Inflammatory macrophage treated with lipopolysaccharide for 1 hour (primary cell): ENCODE results near the gene PAPOLA.
"Not testable (repeated sequence)": the region's sequence is repeated elsewhere in the genome, so short reads cannot be mapped to it uniquely, and the experiment has no call there.

Source experiments
- DNase-seq, 2 donors: peaks; one replicate each; pipeline ENCODE4 v3.0.0-alpha.2; 2020 to 2022

Gene PAPOLA

GRCh38 chr14:96501740-96502620 lies at the start of gene PAPOLA:
Gene PAPOLA (plus strand): TSS chr14:96502382. CDS start chr14:96502593, 211 bp downstream.
- peak; percentile 94 to 96 for DNase-seq

DNA sequence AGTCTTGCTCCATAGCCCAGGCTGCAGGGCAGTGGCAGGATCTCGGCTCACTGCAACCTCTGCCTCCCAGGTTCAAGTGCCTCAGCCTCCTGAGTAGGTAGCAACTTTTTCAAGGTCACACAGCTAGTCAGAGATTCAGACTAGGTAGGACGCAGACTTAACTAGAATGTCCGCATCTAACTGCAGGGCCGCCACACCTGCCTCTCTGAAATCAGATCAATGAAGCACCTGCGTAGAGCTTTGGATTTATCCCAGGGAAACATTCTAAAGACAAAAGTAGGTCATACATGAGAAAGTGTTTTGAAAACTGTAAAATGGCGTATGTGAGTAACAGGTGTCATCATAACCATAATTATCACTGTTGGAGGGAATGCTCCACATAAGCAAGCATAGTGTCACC lies 49.5 kb upstream of the PAPOLA start:
- no peak for DNase-seq

DNA sequence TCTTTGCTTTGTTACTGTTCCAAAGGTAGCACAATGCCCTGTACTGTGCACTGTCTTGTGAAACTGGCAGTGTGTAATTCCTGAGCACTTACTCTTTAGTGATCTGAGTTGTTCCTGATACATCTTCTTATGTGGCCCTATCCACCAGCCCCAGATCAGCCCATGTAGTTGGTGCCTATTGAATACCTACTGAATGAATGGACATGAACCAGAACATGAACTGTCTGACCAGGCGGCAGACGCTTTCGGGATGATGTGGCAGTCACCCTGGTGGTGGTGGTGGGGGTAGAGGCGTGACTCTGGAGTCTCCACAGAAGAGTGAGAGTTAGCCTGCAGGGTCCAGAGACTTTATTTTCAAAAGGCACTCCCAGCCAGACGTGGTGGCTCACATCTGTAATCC lies 46.6 kb upstream of the PAPOLA start:
- DNase-seq = no peak

DNA sequence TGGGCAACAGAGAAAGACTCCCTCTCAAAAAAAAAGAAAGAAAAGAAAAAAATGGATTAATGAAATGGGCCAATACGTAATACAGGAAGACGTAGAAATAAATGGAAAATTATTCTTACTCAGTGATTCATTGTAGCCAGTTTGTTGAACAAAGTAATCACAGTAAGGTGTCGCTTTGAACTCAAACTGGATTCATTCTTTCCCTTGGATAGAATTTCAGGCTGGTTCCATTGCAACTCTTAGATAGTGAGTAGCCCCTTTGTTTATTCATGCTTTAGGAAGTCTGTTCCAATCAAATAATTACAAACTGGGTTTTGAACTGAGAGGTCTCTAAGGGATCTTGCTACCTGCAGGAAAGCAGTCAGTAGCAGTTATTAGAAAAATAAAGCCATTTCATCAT lies 42.3 kb upstream of the PAPOLA start:
- no peak for DNase-seq

- DNase-seq = no peak
Observed at GRCh38 chr14:96461950-96462798, 40.0 kb upstream of the PAPOLA start.

GRCh38 chr14:96464136-96464535 lies 38.0 kb upstream of the PAPOLA start:
- DNase-seq = no peak

DNA sequence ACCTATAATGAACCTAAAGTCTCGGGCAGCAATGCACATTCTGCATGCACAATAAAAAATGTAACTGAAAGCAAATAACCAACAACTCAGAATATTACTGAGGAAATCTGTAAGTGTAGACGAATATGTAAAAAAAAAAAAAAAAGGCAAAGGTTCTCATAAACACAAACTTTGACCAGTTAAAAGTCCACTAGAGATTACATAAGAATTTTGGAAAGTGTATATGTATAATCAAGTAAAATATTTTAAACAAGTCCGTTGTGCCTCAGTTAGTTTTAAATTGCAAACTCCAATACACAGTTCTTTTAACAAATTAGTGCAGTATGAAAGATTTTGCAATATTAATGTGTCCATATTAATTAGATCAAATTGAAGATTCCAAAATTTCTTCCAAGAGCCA lies 35.3 kb upstream of the PAPOLA start:
- DNase-seq = no peak

GRCh38 chr14:96470331-96470730 lies 31.9 kb upstream of the PAPOLA start:
- DNase-seq = no peak

GRCh38 chr14:96470967-96471366 lies 31.2 kb upstream of the PAPOLA start:
- not testable (repeated sequence) for DNase-seq

DNA sequence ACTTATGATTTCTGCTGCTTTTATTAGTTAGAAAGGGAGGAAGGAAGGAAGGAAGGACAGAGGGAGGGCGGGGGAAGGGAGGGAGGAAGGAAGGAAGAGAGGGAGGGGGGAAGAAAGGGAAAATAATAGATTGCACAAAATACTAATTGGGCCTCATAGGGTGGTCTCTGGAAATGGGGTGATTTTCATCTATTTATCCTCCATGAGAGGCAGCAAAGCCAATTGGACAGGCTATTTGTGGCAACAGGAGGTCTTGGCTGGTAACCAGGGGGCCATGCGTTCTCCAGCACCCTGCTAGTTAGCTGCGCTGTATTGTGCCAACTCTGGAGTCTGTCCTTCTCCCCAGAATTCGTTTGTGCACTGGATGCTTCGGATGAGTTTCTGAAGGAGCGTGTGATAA lies 24.1 kb upstream of the PAPOLA start:
- no peak for DNase-seq

DNA sequence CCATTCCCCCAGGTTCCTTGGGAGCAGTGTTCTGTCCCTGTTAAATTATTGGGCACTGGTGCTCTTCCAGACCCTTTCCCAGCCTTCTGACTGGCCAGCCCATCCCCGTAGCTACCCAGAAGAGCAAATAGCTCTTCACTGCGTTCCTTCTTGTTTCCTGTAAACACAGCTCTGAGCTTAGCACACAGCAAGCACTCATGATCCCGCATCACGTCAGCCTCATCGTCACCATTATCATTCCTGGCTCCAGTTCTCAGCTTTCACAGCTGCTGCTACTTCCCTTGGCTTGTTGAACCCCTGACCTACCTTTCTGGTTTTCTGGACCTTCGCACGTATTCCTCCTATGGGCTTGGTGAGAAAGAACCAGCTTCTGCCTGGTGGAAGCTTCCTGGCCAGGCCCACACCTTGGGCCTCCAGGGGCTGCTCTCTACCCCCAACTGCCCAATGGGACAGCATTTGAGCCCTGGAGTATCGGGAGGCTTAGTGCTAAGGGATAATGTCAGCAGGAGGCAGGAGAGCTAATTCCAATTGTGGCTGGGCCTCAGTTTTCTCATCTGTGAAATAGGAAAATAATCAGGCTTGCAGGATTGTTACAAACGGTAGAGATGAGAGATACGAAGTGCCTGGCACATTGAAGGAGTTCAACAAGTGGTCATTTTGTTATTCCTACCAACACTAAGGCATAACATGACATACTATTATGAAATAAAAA lies 22.6 kb upstream of the PAPOLA start:
- no peak for DNase-seq

GRCh38 chr14:96481731-96482314 lies 20.4 kb upstream of the PAPOLA start:
- no peak for DNase-seq

DNA sequence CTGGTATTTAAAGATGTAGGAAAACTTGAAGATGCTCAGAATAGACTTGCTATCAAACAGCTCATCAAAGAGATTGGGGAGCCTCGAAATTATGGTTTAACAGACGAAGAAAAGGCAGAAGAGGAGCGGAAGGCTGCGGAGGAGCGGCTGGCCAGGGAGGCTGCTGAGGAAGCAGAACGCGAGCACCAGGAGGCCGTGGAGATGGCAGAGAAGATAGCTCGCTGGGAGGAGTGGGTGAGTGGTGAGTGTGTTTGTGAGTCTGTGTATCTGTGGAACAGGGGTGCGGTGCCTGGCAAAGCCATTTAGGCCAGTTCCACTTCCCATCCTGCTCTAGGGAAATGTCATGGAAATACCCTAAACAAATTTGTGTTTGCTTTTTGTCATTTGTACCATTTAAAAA lies 19.2 kb upstream of the PAPOLA start:
- DNase-seq = no peak

- DNase-seq = no peak
Observed at GRCh38 chr14:96484399-96484798, 17.8 kb upstream of the PAPOLA start.

GRCh38 chr14:96486705-96487104 lies 15.5 kb upstream of the PAPOLA start:
- DNase-seq = no peak

GRCh38 chr14:96489327-96489726 lies 12.9 kb upstream of the PAPOLA start:
- no peak for DNase-seq

- DNase-seq = no peak
Observed at GRCh38 chr14:96493178-96493577, 9.0 kb upstream of the PAPOLA start.

GRCh38 chr14:96494331-96494730 lies 7.9 kb upstream of the PAPOLA start:
- no peak for DNase-seq

- peak in 1 of 2 donors; percentile 12 for DNase-seq
Observed at GRCh38 chr14:96497087-96497486, 5.1 kb upstream of the PAPOLA start.

DNA sequence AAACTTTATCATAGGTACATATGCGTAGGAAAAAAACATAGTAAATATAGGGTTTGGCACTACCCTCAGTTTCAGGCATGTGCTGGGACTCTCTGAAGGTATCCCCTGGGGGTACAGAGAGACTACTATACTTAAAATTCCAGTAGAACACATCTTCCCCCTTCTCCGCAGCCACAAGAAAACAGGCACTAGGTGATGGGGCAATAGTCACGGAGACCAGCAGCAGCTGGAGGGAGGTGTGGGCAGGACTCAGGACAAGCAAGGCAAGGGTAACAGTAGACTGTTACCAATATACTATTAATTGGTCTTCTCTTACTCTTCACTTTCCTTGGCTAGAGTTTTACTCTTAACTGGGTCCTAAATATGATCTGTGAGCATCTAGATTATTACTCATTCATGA lies 4.6 kb upstream of the PAPOLA start:
- DNase-seq = peak; percentile 22 to 29

GRCh38 chr14:96501217-96501739 lies 904 bp upstream of the PAPOLA start:
- DNase-seq = no peak

GRCh38 chr14:96502621-96503305 lies 581 bp downstream of the PAPOLA start:
- DNase-seq = peak; percentile 58 to 61
